Adrenal gland (tissue), 12 donors: Measurements from ENCODE around the gene STEAP3. TPM values are rescaled to one million over a fixed set of nuclear protein-coding genes. Genes with fewer than 3 reads are reported as not detected.

Source experiments
- DNase-seq, 7 donors: peaks; one replicate each; pipeline ENCODE4 v3.0.0-alpha.2; 2019 to 2020
- H3K27ac ChIP-seq, 5 donors: fragments of 200-600 bp; sonication (generic) in 4 of 5; 1 replicate in 3 of 5; 2 replicates in 2 of 5; pipeline versions ENCODE4 v1.5.1 to v1.8.0; 2016 to 2020; ENCODE audit warnings: mild to moderate bottlenecking in 1 of 5
- H3K27me3 ChIP-seq: fragments of 200-600 bp; 2 replicates; pipeline ENCODE4 v1.8.0; 2021
- H3K36me3 ChIP-seq, 2 donors: fragments of 200-600 bp; replicated peaks in 1 of 2; 1 replicate in 1 of 2; 2 replicates in 1 of 2; pipeline versions ENCODE4 v1.5.1 to v1.8.0; 2018 to 2022
- H3K4me1 ChIP-seq, 2 donors: fragments of 200-600 bp; replicated peaks in 1 of 2; 1 replicate in 1 of 2; 2 replicates in 1 of 2; pipeline versions ENCODE4 v1.5.1 to v1.8.0; 2018 to 2021
- H3K4me3 ChIP-seq, 4 donors: fragments of 200-600 bp; sonication (generic) in 3 of 4; one replicate each; pipeline ENCODE4 v1.5.1; 2016 to 2018
- H3K9me3 ChIP-seq, 3 donors: fragments of 200-600 bp; sonication (generic) in 1 of 3; replicated peaks in 1 of 3; 1 replicate in 2 of 3; 2 replicates in 1 of 3; pipeline versions ENCODE4 v1.5.1 to v1.8.0; 2016 to 2021
- POLR2A ChIP-seq, 2 donors: fragments of 450-650 bp; IDR thresholded peaks; one replicate each; pipeline ENCODE4 v1.6.1; 2017; ENCODE audit warnings: antibody characterized with exemption in 2 of 2, mild to moderate bottlenecking in 2 of 2, moderate library complexity in 1 of 2
- whole genome bisulfite sequencing, 4 donors: extraction: QIAGEN DNeasy Blood & Tissue Kit in 2 of 4; methylation state at CpG; one replicate each; pipeline versions ENCODE4 v1.1.5 to v1.1.7; 2013 to 2017; 5-methylcytosine and 5-hydroxymethylcytosine counted together
- intact Hi-C, 2 donors: fragments of 100-400 bp; cut with DNase I; formaldehyde crosslinking; loops; one replicate each; pipeline versions ENCODE4 v1.14.1 to v1.15.0; 2022 to 2023
- polyA plus RNA-seq, 3 donors: library from polyadenylated mRNA; stranded (reverse); fragments of 200-250 nt in 2 of 3; fragments of 350-450 nt in 1 of 3; fragmentation: Illumina TruSeq in 1 of 3; extraction: RNeasy Lipid Tissue Mini Kit (QIAGEN cat#74804) in 1 of 3; gene quantifications; one replicate each; pipeline ENCODE4 v1.2.3, GENCODE V29; 2013 to 2014
- total RNA-seq, 9 donors: library from RNA; depleted of rRNA in 4 of 9; stranded (reverse); fragments of >200 nt in 4 of 9; fragments of 120-200 nt in 1 of 9; fragmentation: NEBNext Ultra II Directional in 1 of 9; extraction: Animal tissue kit (Norgen Biotek cat#: 25700) in 1 of 9; gene quantifications; one replicate each; pipeline versions ENCODE4 v1.1.0 to v1.2.4, GENCODE V29; 2013 to 2023
- TF ChIP-seq, protein P1 (sequence below), 6 experiments: fragments of 450-650 bp in 4 of 6; fragments of 200-600 bp in 2 of 6; sonication (generic) in 1 of 6; IDR thresholded peaks; 1 replicate in 5 of 6; 2 replicates in 1 of 6; pipeline versions ENCODE4 v1.5.1 to v1.8.0; 2016 to 2021; ENCODE audit warnings: antibody characterized with exemption in 6 of 6, mild to moderate bottlenecking in 2 of 6, moderate library complexity in 1 of 6
- donor health status: healthy with polysubstance abuse.
- donor health status: Bipolar disorder and iron deficiency.
- donor health status: DM: yes; HTN: yes; CAD: no.
- donor health status: DM: no; HTN: no; CAD: no.
- donor health status: DM: no; HTN: no; CAD: no.
- donor health status: DM: yes; HTN: yes; CAD: no.

The STEAP3 gene
- total and polyA plus RNA-seq, 12 donors: 1.3 to 48.2 (median 6.9) TPM

DNA sequence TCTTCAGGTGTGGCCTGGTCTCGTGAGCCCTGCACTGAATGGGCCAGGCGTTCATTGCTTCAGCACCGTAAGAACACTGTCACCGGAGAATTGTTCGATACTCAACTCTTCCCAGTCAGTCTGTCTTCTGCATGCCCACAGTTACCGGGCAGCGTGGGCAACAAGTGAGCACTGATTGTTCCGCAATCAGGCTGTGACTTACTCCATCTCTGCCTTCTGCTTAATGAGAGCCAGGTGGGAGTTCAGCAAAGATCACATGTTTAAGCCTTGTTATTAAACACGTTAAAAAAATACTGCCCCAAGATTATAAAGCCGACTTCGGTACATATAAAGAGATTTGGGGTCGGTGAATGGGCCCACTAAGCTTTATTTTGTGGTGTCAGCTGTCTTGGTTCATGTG lies 3.7 kb downstream of the STEAP3 start:
- Histone ChIP-seq H3K36me3 (no peaks in the 10 kb centered on the region), H3K9me3 (no peaks in the 10 kb centered on the region), H3K4me3 (no peak overlapping the region), H3K27ac (no peak overlapping the region), H3K27me3 (no peaks in the 10 kb centered on the region), H3K4me1 (peaks cover 8 to 13% of the 10 kb centered on the region in 2 donors)
- TF ChIP-seq POLR2A (IDR thresholded peaks at IDR 0.05): no peak
- TF ChIP-seq, protein P1, sequence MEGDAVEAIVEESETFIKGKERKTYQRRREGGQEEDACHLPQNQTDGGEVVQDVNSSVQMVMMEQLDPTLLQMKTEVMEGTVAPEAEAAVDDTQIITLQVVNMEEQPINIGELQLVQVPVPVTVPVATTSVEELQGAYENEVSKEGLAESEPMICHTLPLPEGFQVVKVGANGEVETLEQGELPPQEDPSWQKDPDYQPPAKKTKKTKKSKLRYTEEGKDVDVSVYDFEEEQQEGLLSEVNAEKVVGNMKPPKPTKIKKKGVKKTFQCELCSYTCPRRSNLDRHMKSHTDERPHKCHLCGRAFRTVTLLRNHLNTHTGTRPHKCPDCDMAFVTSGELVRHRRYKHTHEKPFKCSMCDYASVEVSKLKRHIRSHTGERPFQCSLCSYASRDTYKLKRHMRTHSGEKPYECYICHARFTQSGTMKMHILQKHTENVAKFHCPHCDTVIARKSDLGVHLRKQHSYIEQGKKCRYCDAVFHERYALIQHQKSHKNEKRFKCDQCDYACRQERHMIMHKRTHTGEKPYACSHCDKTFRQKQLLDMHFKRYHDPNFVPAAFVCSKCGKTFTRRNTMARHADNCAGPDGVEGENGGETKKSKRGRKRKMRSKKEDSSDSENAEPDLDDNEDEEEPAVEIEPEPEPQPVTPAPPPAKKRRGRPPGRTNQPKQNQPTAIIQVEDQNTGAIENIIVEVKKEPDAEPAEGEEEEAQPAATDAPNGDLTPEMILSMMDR (IDR thresholded peaks at IDR 0.05): no peak
- DNase-seq: no peak
- 90 to 97% (median 95%) methylated on average over 9 to 12 of the region's 12 CpGs for WGBS, 4 donors
- intact Hi-C loops: no loop called here

DNA sequence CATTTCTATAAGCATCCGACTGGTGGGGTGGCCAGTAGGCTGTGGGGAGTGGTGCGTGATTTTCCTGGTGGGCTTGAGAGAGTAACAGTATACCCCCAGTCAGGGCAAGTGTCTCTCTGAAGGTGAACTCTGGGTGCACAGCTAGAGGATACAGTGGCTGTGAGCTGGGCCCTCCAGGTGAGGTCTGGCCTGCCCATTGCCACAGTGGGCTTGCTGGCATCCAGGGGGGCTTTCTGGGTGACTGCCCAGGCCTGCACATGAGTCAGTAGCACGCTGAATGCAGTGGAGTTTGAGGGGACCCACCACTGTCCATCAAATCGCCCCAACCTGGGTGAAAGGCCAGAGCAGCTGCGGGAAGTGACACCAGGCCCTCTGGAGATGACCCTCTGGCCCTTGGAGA lies 4.5 kb downstream of the STEAP3 start:
- intact Hi-C loops: no loop called here
- no peak for DNase-seq
- TF ChIP-seq POLR2A (IDR thresholded peaks at IDR 0.05): no peak
- TF ChIP-seq, protein P1 (IDR thresholded peaks at IDR 0.05): no peak
- no peaks in the 10 kb centered on the region for H3K36me3 ChIP-seq
- no peaks in the 10 kb centered on the region for H3K9me3 ChIP-seq
- H3K27ac ChIP-seq: no peak overlapping the region
- peaks cover 8 to 13% of the 10 kb centered on the region in 2 donors for H3K4me1 ChIP-seq
- no peak overlapping the region for H3K4me3 ChIP-seq
- no peaks in the 10 kb centered on the region for H3K27me3 ChIP-seq
- 86 to 96% (median 93%) methylated on average over 4 to 5 of the region's 5 CpGs for WGBS, 4 donors

GRCh38 chr2:119228964-119229363 lies 5.3 kb downstream of the STEAP3 start:
- no peaks in the 10 kb centered on the region for H3K27me3 ChIP-seq
- DNase-seq: no peak
- no peak overlapping the region for H3K4me3 ChIP-seq
- peaks cover 5 to 11% of the 10 kb centered on the region in 2 donors for H3K4me1 ChIP-seq
- no peak for TF ChIP-seq POLR2A (IDR thresholded peaks at IDR 0.05)
- TF ChIP-seq, protein P1 (IDR thresholded peaks at IDR 0.05): no peak
- no peaks in the 10 kb centered on the region for H3K9me3 ChIP-seq
- no peak overlapping the region for H3K27ac ChIP-seq
- H3K36me3 ChIP-seq: no peaks in the 10 kb centered on the region
- intact Hi-C loops: no loop called here
- 86 to 96% (median 94%) methylated on average over 5 to 7 of the region's 7 CpGs for WGBS, 4 donors

GRCh38 chr2:119229716-119230115 lies 6.1 kb downstream of the STEAP3 start:
- 91 to 97% (median 94%) methylated on average over 3 of the region's 3 CpGs for WGBS, 4 donors
- TF ChIP-seq, protein P1 (IDR thresholded peaks at IDR 0.05): no peak
- TF ChIP-seq POLR2A (IDR thresholded peaks at IDR 0.05): no peak
- H3K36me3 ChIP-seq: no peaks in the 10 kb centered on the region
- H3K4me3 ChIP-seq: no peak overlapping the region
- no peaks in the 10 kb centered on the region for H3K9me3 ChIP-seq
- no peaks in the 10 kb centered on the region for H3K27me3 ChIP-seq
- no peak overlapping the region for H3K27ac ChIP-seq
- no peak for DNase-seq
- H3K4me1 ChIP-seq: peaks cover 0 to 4% of the 10 kb centered on the region in 2 donors
- intact Hi-C loops: no loop called here
